Measurements from ENCODE around the gene GDF11. TPM values are rescaled to one million over a fixed set of nuclear protein-coding genes. Genes with fewer than 3 reads are reported as not detected.
"Not testable (repeated sequence)": the region's sequence is repeated elsewhere in the genome, so short reads cannot be mapped to it uniquely, and the experiment has no call there.

Gene GDF11
- total RNA-seq, 1 donor from 2014 or later, result 0.26 TPM

GRCh38 chr12:55755246-55755645 is 12.3 kb downstream of the GDF11 start:
- no peak for FAIRE-seq
- H3K4me3 ChIP-seq (ENCODE audit: low read depth, low read length), result no peak overlapping the region

GRCh38 chr12:55757701-55758100 is 14.8 kb downstream of the GDF11 start:
- DNase-seq (ENCODE audit: low read depth) (no peak), FAIRE-seq (no peak)
- no peak for TF ChIP-seq CTCF (IDR thresholded peaks at IDR 0.05; ENCODE audit: insufficient read depth, low read length, severe bottlenecking)
- Histone ChIP-seq H3K27me3 (ENCODE audit: control insufficient read depth, insufficient read depth, low read length) (no peaks in the 10 kb centered on the region), H3K4me3 (ENCODE audit: low read depth, low read length) (no peak overlapping the region), H3K36me3 (ENCODE audit: control insufficient read depth, insufficient read depth, low read length) (peaks cover 19% of the 10 kb centered on the region)

More at GRCh38 chr12:55755246-55755645, 12.3 kb downstream of the GDF11 start:
- peaks cover 23% of the 10 kb centered on the region for H3K36me3 ChIP-seq (ENCODE audit: control insufficient read depth, insufficient read depth, low read length)
- no peak for TF ChIP-seq CTCF (IDR thresholded peaks at IDR 0.05; ENCODE audit: insufficient read depth, low read length, severe bottlenecking)
- H3K27me3 ChIP-seq (ENCODE audit: control insufficient read depth, insufficient read depth, low read length), result no peaks in the 10 kb centered on the region
- no peak for DNase-seq (ENCODE audit: low read depth)

GRCh38 chr12:55758575-55758974 is 15.7 kb downstream of the GDF11 start:
- not testable (repeated sequence) for H3K4me3 ChIP-seq (ENCODE audit: low read depth, low read length); FAIRE-seq; DNase-seq (ENCODE audit: low read depth); H3K27me3 ChIP-seq (ENCODE audit: control insufficient read depth, insufficient read depth, low read length)
- H3K36me3 ChIP-seq (ENCODE audit: control insufficient read depth, insufficient read depth, low read length), result peaks cover 18% of the 10 kb centered on the region

- H3K4me3 ChIP-seq (ENCODE audit: low read depth, low read length), result no peak overlapping the region
- H3K36me3 ChIP-seq (ENCODE audit: control insufficient read depth, insufficient read depth, low read length), result peaks cover 16% of the 10 kb centered on the region
- FAIRE-seq, result no peak
These were observed 17.7 kb downstream of the GDF11 start for GRCh38 chr12:55760663-55761062.

GRCh38 chr12:55762646-55763045 is 19.7 kb downstream of the GDF11 start:
- DNase-seq (ENCODE audit: low read depth) (no peak), FAIRE-seq (no peak)
- H3K27me3 ChIP-seq (ENCODE audit: control insufficient read depth, insufficient read depth, low read length), result no peaks in the 10 kb centered on the region
- no peak for TF ChIP-seq CTCF (IDR thresholded peaks at IDR 0.05; ENCODE audit: insufficient read depth, low read length, severe bottlenecking)
- peaks cover 9% of the 10 kb centered on the region for H3K36me3 ChIP-seq (ENCODE audit: control insufficient read depth, insufficient read depth, low read length)
- H3K4me3 ChIP-seq (ENCODE audit: low read depth, low read length), result no peak overlapping the region

More at GRCh38 chr12:55760663-55761062, 17.7 kb downstream of the GDF11 start:
- no peak for DNase-seq (ENCODE audit: low read depth)
- no peaks in the 10 kb centered on the region for H3K27me3 ChIP-seq (ENCODE audit: control insufficient read depth, insufficient read depth, low read length)
- TF ChIP-seq CTCF (IDR thresholded peaks at IDR 0.05; ENCODE audit: insufficient read depth, low read length, severe bottlenecking), result no peak

GRCh38 chr12:55765736-55766290 is 22.9 kb downstream of the GDF11 start:
- H3K27me3 ChIP-seq (ENCODE audit: control insufficient read depth, insufficient read depth, low read length), result no peaks in the 10 kb centered on the region
- FAIRE-seq, result no peak
- no peak overlapping the region for H3K4me3 ChIP-seq (ENCODE audit: low read depth, low read length)
- DNase-seq (ENCODE audit: low read depth), result no peak
- H3K36me3 ChIP-seq (ENCODE audit: control insufficient read depth, insufficient read depth, low read length), result peaks cover 1% of the 10 kb centered on the region
- TF ChIP-seq CTCF (IDR thresholded peaks at IDR 0.05; ENCODE audit: insufficient read depth, low read length, severe bottlenecking), result no peak

All from bronchial epithelial cell (primary cell).